Osteoblast (primary cell): ENCODE measurements around the gene CCDC12. TPM values are rescaled to one million over a fixed set of nuclear protein-coding genes. Genes with fewer than 3 reads are reported as not detected.

Source experiments
- DNase-seq: peaks from one replicate; pipeline ENCODE4 v3.0.0; 2011; ENCODE audit warnings: low spot score, mixed read lengths; ENCODE audit not compliant: insufficient read length; ENCODE audit errors: missing footprints
- H2AFZ ChIP-seq: 2 replicates; pipeline ENCODE4 v1.6.0; 2011; ENCODE audit warnings: mild to moderate bottlenecking, low read length
- H3K27ac ChIP-seq: 2 replicates; pipeline ENCODE4 v1.5.1; 2011; ENCODE audit warnings: mild to moderate bottlenecking, low read depth, low read length, moderate library complexity
- H3K27me3 ChIP-seq: 2 replicates; pipeline ENCODE4 v1.6.0; 2012; ENCODE audit warnings: mild to moderate bottlenecking, control low read depth, inconsistent platforms, low read length, moderate library complexity; ENCODE audit not compliant: insufficient read depth
- H3K36me3 ChIP-seq: 2 replicates; pipeline ENCODE4 v1.5.1; 2011; ENCODE audit warnings: mild to moderate bottlenecking, low read length, control low read depth, moderate library complexity; ENCODE audit not compliant: insufficient read depth
- H3K4me1 ChIP-seq: 2 replicates; pipeline ENCODE4 v1.5.1; 2011; ENCODE audit warnings: mild to moderate bottlenecking, low read length, control low read depth, moderate library complexity; ENCODE audit not compliant: insufficient read depth
- H3K4me2 ChIP-seq: 2 replicates; pipeline ENCODE4 v1.6.0; 2011; ENCODE audit warnings: mild to moderate bottlenecking, low read length; ENCODE audit not compliant: insufficient read depth
- H3K4me3 ChIP-seq: fragments of 200-600 bp; sonication (generic); 3 replicates; pipeline ENCODE4 v1.5.1; 2012; ENCODE audit warnings: mild to moderate bottlenecking, low read length, inconsistent platforms; ENCODE audit not compliant: insufficient read depth
- H3K79me2 ChIP-seq: 2 replicates; pipeline ENCODE4 v1.6.0; 2012; ENCODE audit warnings: mild to moderate bottlenecking, low read length, control low read depth, inconsistent platforms; ENCODE audit not compliant: insufficient read depth
- H3K9me3 ChIP-seq: 2 replicates; pipeline ENCODE4 v1.5.1; 2011; ENCODE audit warnings: low read depth, low read length, control low read depth
- H4K20me1 ChIP-seq: 2 replicates; pipeline ENCODE4 v1.6.0; 2012; ENCODE audit warnings: mild to moderate bottlenecking, low read length, control low read depth; ENCODE audit not compliant: insufficient read depth
- total RNA-seq: library from RNA; depleted of rRNA; stranded (reverse); fragments of >200 nt; gene quantifications from 2 replicates; pipeline ENCODE4 v1.2.3, GENCODE V29; 2012
- TF ChIP-seq, protein P1 (sequence below): IDR thresholded peaks from 2 replicates; pipeline ENCODE4 v1.5.1; 2011; ENCODE audit warnings: mild to moderate bottlenecking, low read depth, low read length, moderate library complexity; ENCODE audit errors: extremely low read depth

The CCDC12 gene
- total RNA-seq, 1 donor: 20.6 TPM

DNA sequence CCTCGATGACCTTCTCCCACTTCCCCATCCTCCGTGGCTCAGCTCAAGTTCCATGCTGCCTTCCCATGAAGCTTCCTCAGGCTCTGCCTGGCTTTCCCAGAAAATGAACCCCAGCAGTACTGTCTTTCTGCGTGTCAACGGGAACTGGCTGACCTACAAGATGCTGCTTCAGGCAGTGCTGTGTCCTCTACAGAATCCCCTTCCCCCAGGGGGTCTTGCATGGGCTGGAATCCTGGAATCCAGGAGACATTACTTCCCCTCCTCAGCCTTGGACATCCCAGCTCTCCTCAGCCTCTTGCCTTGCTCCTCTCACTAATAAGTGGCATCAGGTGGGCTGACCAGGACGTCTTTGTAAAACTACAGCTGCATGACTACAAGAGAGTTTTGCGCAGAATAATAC lies 5.4 kb downstream of the CCDC12 start:
- DNase-seq: peak; percentile 42
- H3K4me2 ChIP-seq: no peak overlapping the region
- peaks cover 82% of the 10 kb centered on the region for H4K20me1 ChIP-seq
- no peak overlapping the region for H3K4me3 ChIP-seq
- H3K9me3 ChIP-seq: no peaks in the 10 kb centered on the region
- no peaks in the 10 kb centered on the region for H3K36me3 ChIP-seq
- no peaks in the 10 kb centered on the region for H3K27me3 ChIP-seq
- TF ChIP-seq, protein P1, sequence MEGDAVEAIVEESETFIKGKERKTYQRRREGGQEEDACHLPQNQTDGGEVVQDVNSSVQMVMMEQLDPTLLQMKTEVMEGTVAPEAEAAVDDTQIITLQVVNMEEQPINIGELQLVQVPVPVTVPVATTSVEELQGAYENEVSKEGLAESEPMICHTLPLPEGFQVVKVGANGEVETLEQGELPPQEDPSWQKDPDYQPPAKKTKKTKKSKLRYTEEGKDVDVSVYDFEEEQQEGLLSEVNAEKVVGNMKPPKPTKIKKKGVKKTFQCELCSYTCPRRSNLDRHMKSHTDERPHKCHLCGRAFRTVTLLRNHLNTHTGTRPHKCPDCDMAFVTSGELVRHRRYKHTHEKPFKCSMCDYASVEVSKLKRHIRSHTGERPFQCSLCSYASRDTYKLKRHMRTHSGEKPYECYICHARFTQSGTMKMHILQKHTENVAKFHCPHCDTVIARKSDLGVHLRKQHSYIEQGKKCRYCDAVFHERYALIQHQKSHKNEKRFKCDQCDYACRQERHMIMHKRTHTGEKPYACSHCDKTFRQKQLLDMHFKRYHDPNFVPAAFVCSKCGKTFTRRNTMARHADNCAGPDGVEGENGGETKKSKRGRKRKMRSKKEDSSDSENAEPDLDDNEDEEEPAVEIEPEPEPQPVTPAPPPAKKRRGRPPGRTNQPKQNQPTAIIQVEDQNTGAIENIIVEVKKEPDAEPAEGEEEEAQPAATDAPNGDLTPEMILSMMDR: no peak
- H3K27ac ChIP-seq: no peak overlapping the region
- H2AFZ ChIP-seq: no peak overlapping the region
- H3K79me2 ChIP-seq: peaks cover 97% of the 10 kb centered on the region
- H3K4me1 ChIP-seq: peaks cover 13% of the 10 kb centered on the region

DNA sequence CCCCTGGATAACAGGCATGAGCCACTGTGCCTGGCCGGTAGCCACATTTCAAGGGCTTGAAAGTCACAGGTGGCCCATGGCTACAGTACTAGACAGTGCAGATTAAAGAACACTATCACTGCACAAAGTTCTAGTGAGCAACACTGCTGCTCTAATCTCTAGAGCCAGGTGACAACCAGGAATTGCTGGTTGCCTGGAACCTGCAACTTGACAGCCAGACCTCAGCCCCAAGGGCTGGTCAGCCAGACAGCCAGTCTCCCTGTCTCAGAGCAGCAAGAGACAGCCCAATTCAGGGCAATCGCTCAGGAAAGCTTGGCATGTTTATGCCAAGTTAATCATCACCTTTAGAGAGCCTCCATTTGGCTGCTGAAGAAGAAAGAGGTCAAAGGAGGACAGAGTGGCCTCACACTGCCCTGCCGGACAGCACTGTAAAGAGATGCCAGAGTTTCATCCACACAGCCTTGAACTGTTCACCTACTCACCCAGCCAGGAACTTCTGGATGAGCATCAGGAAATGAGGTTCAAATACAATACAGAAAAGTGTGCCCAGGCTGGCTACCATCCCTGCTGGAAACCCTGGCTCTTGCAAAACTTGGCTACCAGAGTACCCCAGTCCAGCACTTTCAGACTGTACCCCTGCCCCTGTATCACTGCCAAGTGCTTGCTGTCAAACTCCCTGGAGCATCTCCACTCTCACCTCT lies 6.0 kb downstream of the CCDC12 start:
- Histone ChIP-seq H3K27me3 (no peaks in the 10 kb centered on the region), H4K20me1 (peaks cover 87% of the 10 kb centered on the region), H3K27ac (no peak overlapping the region), H3K36me3 (peaks cover under 1% of the 10 kb centered on the region), H3K9me3 (no peaks in the 10 kb centered on the region), H3K4me2 (no peak overlapping the region), H2AFZ (no peak overlapping the region), H3K4me1 (peaks cover 13% of the 10 kb centered on the region), H3K79me2 (peaks cover 97% of the 10 kb centered on the region), H3K4me3 (no peak overlapping the region)
- TF ChIP-seq, protein P1: no peak
- DNase-seq: peak; percentile 79

DNA sequence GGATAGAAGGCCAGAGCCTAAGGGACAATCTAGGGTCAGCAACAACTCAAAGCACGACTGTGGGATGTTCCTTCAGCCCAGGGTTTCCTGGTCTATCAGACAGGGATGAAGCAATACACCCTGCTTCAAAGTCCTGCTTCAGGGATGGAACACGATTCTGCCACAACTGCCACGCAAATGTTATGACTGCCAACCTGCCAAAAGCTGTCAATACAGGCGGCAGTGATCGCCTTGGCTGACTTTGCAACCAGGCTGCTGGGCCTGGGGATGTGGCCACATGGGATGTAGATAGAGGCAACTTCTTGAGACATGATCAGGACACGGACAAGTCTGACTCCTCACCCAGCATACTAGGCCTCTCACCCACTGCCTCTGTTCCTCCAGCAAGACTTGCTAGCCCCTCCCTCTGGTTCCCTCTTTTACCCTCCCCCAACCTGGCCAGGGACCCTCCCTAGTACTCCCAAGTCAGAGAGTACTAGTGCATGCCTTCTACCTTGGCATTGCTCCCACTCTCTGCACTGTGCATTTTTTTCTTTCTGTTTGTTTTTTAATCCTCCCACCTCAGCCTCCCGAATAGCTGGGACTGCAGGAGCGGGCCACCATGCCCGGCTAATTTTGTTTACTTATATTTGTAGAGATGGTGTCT lies 7.6 kb downstream of the CCDC12 start:
- TF ChIP-seq, protein P1: no peak
- Histone ChIP-seq H4K20me1 (peaks cover 83% of the 10 kb centered on the region), H2AFZ (no peak overlapping the region), H3K79me2 (peaks cover 89% of the 10 kb centered on the region), H3K4me3 (no peak overlapping the region), H3K4me2 (no peak overlapping the region), H3K27me3 (no peaks in the 10 kb centered on the region), H3K9me3 (no peaks in the 10 kb centered on the region), H3K36me3 (peaks cover 7% of the 10 kb centered on the region), H3K27ac (no peak overlapping the region), H3K4me1 (peaks cover 9% of the 10 kb centered on the region)
- peak; percentile 47 for DNase-seq

DNA sequence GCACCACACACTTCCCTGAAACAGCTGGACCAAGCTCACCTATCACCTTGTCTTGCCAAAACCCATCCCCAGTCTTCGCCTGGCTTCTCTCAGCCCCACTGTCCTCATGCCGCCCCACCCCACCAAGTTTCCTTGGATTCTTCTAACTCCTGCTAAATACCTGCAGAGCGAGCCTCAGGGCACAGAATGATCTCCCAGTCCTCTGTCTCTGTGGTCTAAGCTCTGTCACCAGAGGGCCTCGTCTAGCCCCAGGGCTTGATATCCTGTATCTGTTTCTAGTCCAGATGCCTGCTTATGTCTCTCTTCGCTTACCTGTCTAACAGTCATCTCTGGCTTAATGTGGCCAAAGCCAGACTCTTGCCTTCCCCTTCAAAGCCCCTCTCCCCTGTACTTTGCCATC lies 9.7 kb downstream of the CCDC12 start:
- Histone ChIP-seq H3K4me2 (no peak overlapping the region), H2AFZ (no peak overlapping the region), H3K79me2 (peaks cover 82% of the 10 kb centered on the region), H3K36me3 (peaks cover 7% of the 10 kb centered on the region), H3K27ac (no peak overlapping the region), H3K4me3 (no peak overlapping the region), H4K20me1 (peaks cover 77% of the 10 kb centered on the region), H3K9me3 (no peaks in the 10 kb centered on the region), H3K27me3 (no peaks in the 10 kb centered on the region), H3K4me1 (peaks cover 9% of the 10 kb centered on the region)
- DNase-seq: no peak
- TF ChIP-seq, protein P1: no peak
